Right ventricle myocardium inferior (tissue), 1 donor: ENCODE measurements around the gene RIPOR1. TPM values are rescaled to one million over a fixed set of nuclear protein-coding genes. Genes with fewer than 3 reads are reported as not detected.
"Not testable (repeated sequence)": the region's sequence is repeated elsewhere in the genome, so short reads cannot be mapped to it uniquely, and the experiment has no call there.

ENCODE experiments used
- ATAC-seq: fragments of 200-7000 bp; cut with Tn5 transposase; one replicate; pipeline ENCODE4 v1.9.1; 2020; ENCODE audit warnings: mild to moderate bottlenecking, moderate library complexity
- DNase-seq: peaks from one replicate; pipeline ENCODE4 v3.0.0; 2021; ENCODE audit errors: missing footprints
- intact Hi-C: fragments of 100-400 bp; cut with DNase I; formaldehyde crosslinking; loops from one replicate; pipeline ENCODE4 v1.11.0; 2022
- total RNA-seq: library from RNA; stranded (reverse); fragmentation: NEBNext Ultra II Directional; extraction: Animal tissue kit (Norgen Biotek cat#: 25700); gene quantifications from one replicate; pipeline ENCODE4 v1.2.1, GENCODE V29; 2021
- donor health status: DM: no; HTN: yes; CAD: no; lungs with severe emphysema.

The RIPOR1 gene
- total RNA-seq, 1 donor from 2014 or later = 68.4 TPM

GRCh38 chr16:67514382-67514828, 14.2 kb upstream of the RIPOR1 start:
- DNase-seq (peak; percentile 81), ATAC-seq (peak; percentile 75)
- intact Hi-C loops = loop anchor here (2.0 kb wide), 2 partner anchors 20 to 86 kb away; no protein-coding TSS in a partner anchor

- DNase-seq (no peak), ATAC-seq (no peak)
- intact Hi-C loops = no loop called here
Measured at GRCh38 chr16:67516296-67517154, 12.1 kb upstream of the RIPOR1 start.

DNA sequence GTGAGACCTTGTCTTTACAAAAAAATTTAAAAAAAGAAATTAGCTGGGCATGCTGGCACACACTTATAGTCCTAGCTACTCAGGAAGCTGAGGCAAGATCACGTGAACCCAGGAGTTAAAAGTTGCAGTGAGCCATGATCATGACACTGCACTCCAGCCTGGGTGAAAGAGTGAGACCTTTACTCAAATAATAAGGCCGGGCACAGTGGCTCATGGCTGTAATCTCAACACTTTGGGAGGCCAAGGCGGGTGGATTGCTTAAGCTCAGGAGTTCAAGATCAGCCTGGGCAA, 11.5 kb upstream of the RIPOR1 start:
- no peak for DNase-seq
- no peak for ATAC-seq
- intact Hi-C loops = no loop called here

DNA sequence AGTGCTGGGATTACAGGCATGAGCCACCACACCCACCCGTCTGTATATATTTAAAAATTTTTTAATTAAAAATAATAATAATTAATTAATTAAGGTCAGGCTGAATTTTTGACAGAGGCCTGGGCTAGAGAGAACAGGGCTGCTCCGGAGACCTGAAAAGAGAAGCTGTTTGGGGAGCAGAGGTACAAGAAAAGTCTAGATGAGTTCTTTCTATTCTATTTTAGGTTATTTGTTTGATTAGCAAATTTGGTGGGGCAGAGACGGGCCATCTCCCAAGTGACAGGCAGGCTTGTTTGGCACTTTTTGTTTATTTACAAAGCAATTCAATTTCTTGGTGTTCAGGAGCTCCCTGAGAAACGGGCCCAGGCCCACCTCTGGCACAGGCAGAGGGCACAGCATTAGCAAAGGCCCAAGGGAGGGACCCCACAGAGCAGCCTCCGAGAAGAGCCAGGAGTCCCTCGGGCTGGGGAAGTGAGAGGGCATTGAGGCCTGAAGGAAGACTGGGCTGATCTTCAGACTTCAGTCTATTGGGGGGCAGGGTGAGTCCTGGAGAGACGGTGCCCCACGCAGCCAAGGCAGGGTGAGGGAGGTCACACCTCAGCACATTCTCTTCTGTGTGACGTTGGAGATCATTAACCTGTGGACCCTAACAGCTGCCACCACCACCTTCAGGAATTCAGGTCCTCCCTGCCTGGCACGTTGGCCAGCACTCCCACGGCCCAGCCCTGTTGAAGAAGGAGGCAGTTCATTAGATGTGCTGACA, 10.8 kb upstream of the RIPOR1 start:
- DNase-seq (no peak), ATAC-seq (no peak)
- intact Hi-C loops = no loop called here

DNA sequence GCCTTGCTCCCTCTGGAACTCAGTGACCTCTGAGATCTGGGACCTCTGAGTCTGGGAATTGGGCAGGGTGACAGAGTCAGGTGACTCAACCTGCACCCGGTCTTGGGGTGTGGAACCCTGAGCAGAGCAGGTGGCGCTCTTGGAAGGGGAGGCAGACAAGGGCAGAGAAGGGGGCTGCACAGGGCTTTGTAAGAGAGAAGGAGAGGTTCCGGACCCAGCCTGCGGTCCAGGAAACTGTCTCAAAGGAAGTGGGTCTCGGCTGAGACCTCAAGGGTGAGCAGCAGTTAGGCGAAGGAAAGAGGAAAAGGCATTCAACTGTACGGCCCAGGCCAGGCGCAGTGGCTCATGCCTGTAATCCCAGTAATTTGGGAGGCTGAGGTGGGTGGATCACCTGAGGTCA, 10.0 kb upstream of the RIPOR1 start:
- intact Hi-C loops = no loop called here
- ATAC-seq (no peak), DNase-seq (no peak)

DNA sequence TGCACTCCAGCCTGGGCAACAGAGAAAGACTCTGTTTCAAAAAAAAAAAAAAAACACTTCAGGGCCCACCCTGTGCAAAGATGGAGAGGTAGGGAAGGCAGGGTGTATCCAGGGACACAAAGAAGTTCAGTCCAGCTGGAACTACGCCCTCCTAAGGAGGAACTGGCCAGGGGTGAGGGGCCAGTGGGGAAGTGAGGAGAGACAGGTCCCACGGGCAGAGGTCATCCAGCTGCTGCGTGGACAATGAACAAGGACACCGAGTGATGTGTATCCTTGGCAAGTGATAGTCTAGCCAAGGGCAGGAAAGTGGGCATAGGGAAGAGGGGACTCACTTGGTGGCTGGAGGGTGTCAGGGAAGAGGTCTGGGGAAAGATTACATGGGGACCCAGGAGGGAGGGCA, 9.4 kb upstream of the RIPOR1 start:
- intact Hi-C loops = no loop called here
- DNase-seq (no peak), ATAC-seq (no peak)

DNA sequence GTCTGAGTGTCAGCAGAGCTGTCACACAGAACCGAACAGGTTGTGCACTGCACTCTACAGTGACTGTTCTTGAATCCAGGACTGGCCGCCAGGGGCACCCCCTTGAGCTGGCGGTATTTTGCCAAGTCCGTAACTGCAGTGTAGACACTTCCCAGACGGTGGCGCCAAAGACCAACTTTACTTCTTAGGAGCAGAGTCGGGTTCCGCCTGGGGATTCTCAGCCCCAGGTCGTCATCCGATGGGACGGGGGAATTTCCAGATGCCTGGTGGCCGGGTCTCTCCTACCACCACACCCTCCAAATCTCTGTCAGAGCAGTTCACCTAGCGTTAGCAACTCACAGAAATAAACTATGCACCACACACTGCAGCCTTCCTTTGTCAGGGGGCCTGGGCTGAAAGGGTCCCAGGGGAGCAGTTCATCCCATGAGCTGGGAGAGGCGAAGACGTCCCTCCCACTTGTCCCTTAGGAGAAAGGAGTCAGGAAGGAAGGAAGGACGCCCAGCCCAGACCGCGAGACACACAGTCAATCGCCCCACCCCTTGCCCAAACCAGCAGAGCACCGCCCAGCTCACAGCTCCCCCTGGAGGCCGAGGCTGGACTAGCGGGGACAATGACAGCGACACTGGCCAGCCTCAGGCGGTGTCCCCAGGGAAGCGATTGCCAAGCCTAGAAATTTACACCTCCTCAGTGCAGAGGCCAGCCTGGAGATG, 7.4 kb upstream of the RIPOR1 start:
- ATAC-seq (peak; percentile 94), DNase-seq (peak; percentile 97)
- intact Hi-C loops = loop anchor here (1.0 to 5.0 kb wide), 6 partner anchors 39 to 407 kb away; partner anchors contain the start of genes AGRP, ATP6V0D1, CTCF and RANBP10

DNA sequence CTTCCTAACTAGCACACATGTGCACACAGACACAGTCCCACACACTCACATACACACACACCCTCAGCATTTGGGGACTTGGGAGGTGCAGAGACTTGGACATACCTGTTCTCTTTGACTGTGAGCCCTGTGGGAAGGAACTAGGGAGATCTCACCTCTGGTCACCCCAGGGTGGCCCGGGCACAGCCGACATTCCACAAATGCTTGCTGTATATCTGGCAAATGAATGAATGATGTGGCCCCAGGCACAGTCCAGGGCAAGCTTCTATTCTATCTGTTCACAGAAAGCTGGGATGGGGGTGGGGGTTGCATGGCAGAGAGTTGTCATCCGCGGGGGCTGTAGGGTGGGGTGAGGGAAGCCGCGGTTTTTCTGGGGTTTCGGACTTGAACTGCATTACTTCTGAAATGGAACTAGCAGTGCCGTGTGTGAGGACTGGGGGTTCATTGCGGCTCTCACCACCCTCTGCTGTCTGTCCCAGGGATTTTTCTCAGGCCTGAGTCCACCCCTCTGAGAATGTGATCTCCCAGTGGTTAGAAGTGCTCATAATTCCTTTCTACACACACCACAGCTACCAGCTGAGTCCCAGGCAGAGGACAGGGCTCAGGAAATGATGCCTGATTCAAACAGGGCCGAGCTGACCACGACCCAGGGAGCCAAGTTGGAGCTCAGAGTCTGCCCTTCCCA, 3.3 kb upstream of the RIPOR1 start:
- DNase-seq = no peak
- intact Hi-C loops = no loop called here
- ATAC-seq = no peak

DNA sequence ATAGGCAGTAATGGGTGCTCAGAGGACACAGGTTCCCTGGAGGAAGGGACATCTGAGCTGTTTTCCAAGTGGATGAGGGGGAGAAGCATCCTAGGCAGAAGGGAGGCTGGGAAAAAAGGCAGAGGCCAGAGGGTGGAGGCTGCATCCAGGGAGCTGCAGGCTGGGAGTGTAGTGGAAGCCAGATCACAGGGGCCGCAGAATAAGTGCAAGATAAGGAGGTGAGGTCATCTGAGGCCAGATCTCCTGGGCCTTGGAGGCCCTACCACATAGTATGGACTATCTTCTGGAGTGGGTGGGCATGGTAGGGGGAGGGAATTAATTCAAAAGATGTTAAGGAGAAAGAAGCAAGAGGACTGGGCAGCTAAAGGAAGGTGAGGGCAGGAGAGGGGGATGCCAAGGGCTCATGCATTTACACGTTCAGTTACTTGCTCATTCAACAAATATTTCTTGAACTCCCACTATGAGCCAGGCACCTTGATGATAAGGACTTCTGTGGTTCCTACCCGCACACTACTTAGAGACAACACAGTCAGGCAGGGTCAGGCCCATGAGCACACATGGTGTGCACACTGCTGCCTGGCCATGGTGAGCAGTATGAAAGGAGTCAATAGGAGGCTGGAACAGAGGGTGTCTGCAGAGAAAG, 2.4 kb upstream of the RIPOR1 start:
- DNase-seq (no peak), ATAC-seq (no peak)
- intact Hi-C loops = no loop called here

GRCh38 chr16:67528870-67529581, 397 bp downstream of the RIPOR1 start:
- intact Hi-C loops = no loop called here
- ATAC-seq = peak; percentile 20
- peak; percentile 83 for DNase-seq

DNA sequence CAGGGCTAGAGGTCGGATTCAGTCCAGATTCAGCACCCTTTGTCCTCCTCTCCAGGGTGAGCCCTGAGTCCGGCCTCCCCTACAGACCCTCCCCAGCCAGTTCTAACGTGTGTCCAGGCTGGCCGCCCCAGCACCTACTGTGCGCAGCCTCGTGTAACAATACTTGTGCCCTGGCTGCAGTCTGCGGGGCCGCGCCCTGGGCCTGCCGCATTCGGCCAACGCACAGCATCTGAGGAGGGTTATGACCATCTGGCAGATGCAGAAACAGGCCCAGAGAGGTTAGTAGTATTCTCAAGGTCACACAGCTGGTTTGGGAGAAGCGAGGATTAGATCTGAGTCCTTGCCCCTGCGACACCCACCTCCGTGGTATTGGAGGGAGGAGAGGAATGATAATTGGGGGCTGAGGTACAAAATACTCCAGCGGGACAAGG, 968 bp downstream of the RIPOR1 start:
- intact Hi-C loops = loop anchor here (2.0 kb wide), 1 partner anchor 33 kb away; the partner anchor contains the start of gene CTCF
- peak; percentile 11 for ATAC-seq
- DNase-seq = no peak

GRCh38 chr16:67530013-67530939, 1.6 kb downstream of the RIPOR1 start:
- DNase-seq (peak; percentile 89), ATAC-seq (peak; percentile 70)
- intact Hi-C loops = loop anchor here (2.0 kb wide), 1 partner anchor 33 kb away; the partner anchor contains the start of gene CTCF

GRCh38 chr16:67531247-67531646, 2.6 kb downstream of the RIPOR1 start:
- DNase-seq (no peak), ATAC-seq (no peak)
- intact Hi-C loops = loop anchor here (2.0 kb wide), 1 partner anchor 32 kb away; the partner anchor contains the start of gene CTCF

- DNase-seq = no peak
- ATAC-seq = no peak
- intact Hi-C loops = no loop called here
Measured at GRCh38 chr16:67533024-67533560, 4.5 kb downstream of the RIPOR1 start.

DNA sequence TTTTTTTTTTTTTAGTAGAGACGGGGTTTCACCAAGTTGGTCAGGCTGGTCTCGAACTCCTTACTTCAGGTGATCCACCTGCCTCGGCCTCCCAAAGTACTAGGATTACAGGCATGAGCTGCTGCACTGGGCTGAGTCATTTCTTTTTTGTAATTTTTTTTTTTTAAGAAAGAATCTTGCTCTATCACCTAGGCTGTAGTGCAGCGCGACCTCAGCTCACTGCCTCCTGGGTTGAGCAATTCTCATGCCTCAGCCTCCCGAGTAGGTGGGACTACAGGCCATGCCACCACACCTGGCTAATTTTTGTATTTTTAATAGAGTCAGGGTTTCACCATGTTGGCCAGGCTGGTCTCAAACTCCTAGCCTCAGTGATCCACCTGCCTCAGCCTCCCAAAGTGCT, 5.4 kb downstream of the RIPOR1 start:
- DNase-seq, intact Hi-C loops, ATAC-seq: not testable (repeated sequence)

DNA sequence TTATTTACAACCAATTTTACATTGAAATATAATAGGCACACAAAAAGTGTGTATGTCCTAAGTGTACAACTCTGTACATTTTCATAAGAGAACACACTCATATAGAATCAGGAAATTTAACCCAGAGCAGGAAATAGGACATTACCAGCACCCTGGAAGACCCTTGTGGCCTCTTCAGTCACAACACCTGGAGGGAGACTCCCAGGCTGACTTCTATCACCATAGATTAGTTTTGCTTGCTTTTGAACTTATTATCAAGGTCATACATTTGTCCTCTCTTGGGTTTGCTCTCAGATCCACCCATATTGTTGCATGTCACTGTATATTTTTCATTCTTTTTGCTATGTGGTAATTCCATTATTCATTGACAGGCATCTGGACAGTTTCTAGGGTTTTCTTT, 5.8 kb downstream of the RIPOR1 start:
- no peak for DNase-seq
- ATAC-seq = no peak
- intact Hi-C loops = no loop called here
